GM23338 (cell line): ENCODE measurements around the gene PRR36. TPM values are rescaled to one million over a fixed set of nuclear protein-coding genes. Genes with fewer than 3 reads are reported as not detected.

Experiments used
- ATAC-seq: fragments of 200-7000 bp; cut with Tn5 transposase; 3 replicates; pipeline ENCODE4 v1.9.1; 2020
- DNase-seq: peaks from one replicate; pipeline ENCODE4 v3.0.0-alpha.2; 2015; ENCODE audit warnings: low spot score
- H2AFZ ChIP-seq: fragments of 200-600 bp; sonication (generic); 2 replicates; pipeline ENCODE4 v1.8.0; 2016; ENCODE audit warnings: antibody characterized with exemption, mild to moderate bottlenecking, moderate library complexity
- H3F3A ChIP-seq: fragments of 200-600 bp; sonication (generic); replicated peaks from 2 replicates; pipeline ENCODE4 v1.8.0; 2017; ENCODE audit warnings: antibody characterized with exemption, mixed run types, low read depth
- H3K27ac ChIP-seq: fragments of 200-600 bp; sonication (generic); 2 replicates; pipeline ENCODE4 v1.6.1; 2016; ENCODE audit warnings: low read depth
- H3K27me3 ChIP-seq: fragments of 200-600 bp; sonication (generic); 2 replicates; pipeline ENCODE4 v1.8.0; 2016; ENCODE audit warnings: mild to moderate bottlenecking, mixed run types, moderate library complexity; ENCODE audit not compliant: insufficient read depth
- H3K36me3 ChIP-seq: fragments of 200-600 bp; sonication (generic); 2 replicates; pipeline ENCODE4 v1.8.0; 2016; ENCODE audit warnings: mild to moderate bottlenecking; ENCODE audit not compliant: insufficient read depth
- H3K4me1 ChIP-seq: fragments of 200-600 bp; sonication (generic); 2 replicates; pipeline ENCODE4 v1.8.0; 2016; ENCODE audit warnings: mild to moderate bottlenecking, moderate library complexity; ENCODE audit not compliant: insufficient read depth
- H3K4me2 ChIP-seq: fragments of 200-600 bp; sonication (generic); 2 replicates; pipeline ENCODE4 v1.7.1; 2017; ENCODE audit warnings: mixed run types
- H3K4me3 ChIP-seq: fragments of 200-600 bp; sonication (generic); 2 replicates; pipeline ENCODE4 v1.6.1; 2016; ENCODE audit warnings: mixed run types
- H3K79me2 ChIP-seq: fragments of 200-600 bp; sonication (generic); replicated peaks from 2 replicates; pipeline ENCODE4 v1.8.0; 2017; ENCODE audit warnings: mild to moderate bottlenecking; ENCODE audit not compliant: insufficient read depth
- H3K9me2 ChIP-seq: fragments of 200-600 bp; sonication (generic); 2 replicates; pipeline ENCODE4 v1.8.0; 2017; ENCODE audit not compliant: insufficient read depth
- H4K20me1 ChIP-seq: fragments of 200-600 bp; sonication (generic); replicated peaks from 2 replicates; pipeline ENCODE4 v1.8.0; 2017; ENCODE audit warnings: mild to moderate bottlenecking; ENCODE audit not compliant: insufficient read depth
- H3K27ac Mint-ChIP-seq: 2 replicates; pipeline ENCODE4 v1.8.0; 2020; ENCODE audit warnings: inconsistent platforms, mild to moderate bottlenecking, moderate library complexity, mixed read lengths
- H3K27me3 Mint-ChIP-seq: 3 replicates; pipeline ENCODE4 v1.8.0; 2022; ENCODE audit warnings: low read depth, mild to moderate bottlenecking, moderate library complexity, mixed read lengths, inconsistent platforms; ENCODE audit not compliant: insufficient read depth, poor library complexity
- H3K36me3 Mint-ChIP-seq: 3 replicates; pipeline ENCODE4 v1.8.0; 2021; ENCODE audit warnings: low read depth, mild to moderate bottlenecking, inconsistent platforms, moderate library complexity, mixed read lengths
- H3K4me1 Mint-ChIP-seq: 3 replicates; pipeline ENCODE4 v1.8.0; 2020; ENCODE audit warnings: mild to moderate bottlenecking, inconsistent platforms, mixed read lengths
- H3K4me3 Mint-ChIP-seq: 3 replicates; pipeline ENCODE4 v1.8.0; 2021; ENCODE audit warnings: moderate library complexity, mild to moderate bottlenecking, inconsistent platforms, mixed read lengths
- H3K9me3 Mint-ChIP-seq: 3 replicates; pipeline ENCODE4 v1.8.0; 2020; ENCODE audit warnings: moderate library complexity, mild to moderate bottlenecking, inconsistent platforms, mixed read lengths
- CREB1 ChIP-seq: fragments of 250-450 bp; sonication (Bioruptor Pico); IDR thresholded peaks from 2 replicates; pipeline ENCODE4 v1.5.0; 2020; ENCODE audit warnings: low read depth, mild to moderate bottlenecking, moderate library complexity
- CTCF ChIP-seq, 2 experiments: fragments of 200-600 bp in 1 of 2; sonication (generic) in 1 of 2; conservative IDR thresholded peaks; 2 replicates each; pipeline versions ENCODE4 v1.5.1 to v1.6.1; 2016 to 2017; ENCODE audit warnings: antibody characterized with exemption in 2 of 2, low read depth in 2 of 2, mild to moderate bottlenecking in 2 of 2, moderate library complexity in 1 of 2
- ETS1 ChIP-seq: IDR thresholded peaks from 2 replicates; pipeline ENCODE4 v1.6.1; 2016; ENCODE audit warnings: antibody characterized with exemption
- EZH2 ChIP-seq: fragments of 200-600 bp; sonication (generic); IDR thresholded peaks from one replicate; pipeline ENCODE4 v1.8.0; 2017; ENCODE audit warnings: antibody characterized with exemption, mild to moderate bottlenecking, low read depth; ENCODE audit not compliant: unreplicated experiment
- EZH2phosphoT487 ChIP-seq: fragments of 200-600 bp; sonication (generic); IDR thresholded peaks from one replicate; pipeline ENCODE4 v1.8.1; 2018; ENCODE audit warnings: antibody characterized with exemption; ENCODE audit not compliant: unreplicated experiment
- JUNB ChIP-seq: IDR thresholded peaks from one replicate; pipeline ENCODE4 v1.6.1; 2016; ENCODE audit warnings: antibody characterized with exemption; ENCODE audit not compliant: unreplicated experiment
- NANOG ChIP-seq: IDR thresholded peaks from 2 replicates; pipeline ENCODE4 v1.6.1; 2016; ENCODE audit warnings: antibody characterized with exemption, borderline replicate concordance
- POLR2AphosphoS5 ChIP-seq: IDR thresholded peaks from 2 replicates; pipeline ENCODE4 v1.6.1; 2016; ENCODE audit warnings: antibody characterized with exemption, low read depth
- REST ChIP-seq: IDR thresholded peaks from one replicate; pipeline ENCODE4 v1.6.1; 2018; ENCODE audit warnings: antibody characterized with exemption; ENCODE audit not compliant: unreplicated experiment
- STAT1 ChIP-seq: IDR thresholded peaks from one replicate; pipeline ENCODE4 v1.6.1; 2016; ENCODE audit warnings: antibody characterized with exemption; ENCODE audit not compliant: unreplicated experiment
- ZNF114 ChIP-seq: fragments of 250-450 bp; sonication (Bioruptor Pico); IDR thresholded peaks from 2 replicates; pipeline ENCODE4 v1.5.0; 2020; ENCODE audit warnings: mild to moderate bottlenecking, moderate library complexity
- ZNF331 ChIP-seq: fragments of 250-450 bp; sonication (Bioruptor Pico); IDR thresholded peaks from 2 replicates; pipeline ENCODE4 v1.5.0; 2020; ENCODE audit warnings: low read depth, mild to moderate bottlenecking, moderate library complexity
- ZNF462 ChIP-seq: fragments of 250-450 bp; sonication (Bioruptor Pico); IDR thresholded peaks from 2 replicates; pipeline ENCODE4 v1.5.0; 2020; ENCODE audit warnings: mild to moderate bottlenecking, moderate library complexity
- long read RNA-seq: library from polyadenylated mRNA; unstranded; transcript quantifications from one replicate; pipeline ENCODE4 v2.0.0, GENCODE V29; 2020; ENCODE audit not compliant: unreplicated experiment
- polyA plus RNA-seq: library from polyadenylated mRNA; unstranded; fragments of >200 nt; fragmentation: Nextera tagmentation; extraction: Ambion mirVana; gene quantifications from 2 replicates; pipeline ENCODE4 v1.2.1, GENCODE V29; 2016
- total RNA-seq: library from RNA; depleted of rRNA; stranded (reverse); fragments of >200 nt; shearing (Covaris generic); gene quantifications from 2 replicates; pipeline ENCODE4 v1.2.3, GENCODE V29; 2014; rRNA removed

The PRR36 gene
- total RNA-seq (12.1 and 17.6 TPM in 2 replicates), polyA plus RNA-seq (17.9 and 22.3 TPM in 2 replicates)
- long read RNA-seq, partial matches to known transcripts, result 0 of 3 reads
- long read RNA-seq, other reads (novel, unspliced or antisense), result 3 of 3 reads

- peak; percentile 56 for ATAC-seq
- Histone ChIP-seq H2AFZ (peak within 1 kb of the TSS; percentile 97), H3K79me2 (no peaks in the 10 kb centered on the region), H3K4me3 (peak within 1 kb of the TSS; percentile 81), H3K4me1 (peaks cover 13% of the 10 kb centered on the region; the same call in 1 of the 2 replicates), H3K36me3 (no peaks in the 10 kb centered on the region), H3K27ac (no peak within 1 kb of the TSS), H3F3A (peaks cover 12% of the 10 kb centered on the region; the same call in 1 of the 2 replicates), H3K4me2 (peak within 1 kb of the TSS; percentile 91), H3K27me3 (peaks cover 14% of the 10 kb centered on the region), H3K9me2 (no peaks in the 10 kb centered on the region), H4K20me1 (no peaks in the 10 kb centered on the region)
- peaks cover 33% of the 10 kb centered on the region for H3K27me3 Mint-ChIP-seq
- H3K9me3 Mint-ChIP-seq, result no peaks in the 10 kb centered on the region
- no peak for TF ChIP-seq STAT1
- TF ChIP-seq POLR2AphosphoS5, result peak; percentile 58
- no peak for TF ChIP-seq ETS1
- peak in 1 of 2 experiments; percentile 48; a peak in 2 of 4 replicates for TF ChIP-seq CTCF (conservative IDR thresholded peaks at IDR 0.05; ENCODE audit: low read depth in 2 of 2)
- no peak for TF ChIP-seq ZNF114 (CRISPR knock-in tag)
- TF ChIP-seq JUNB, result no peak
- no peak for TF ChIP-seq ZNF462
- TF ChIP-seq EZH2, result no peak
- TF ChIP-seq CREB1, result 0 out of 2 replicates have a peak, but pooled peaks have one; percentile 17
- TF ChIP-seq REST, result no peak
- TF ChIP-seq ZNF331 (CRISPR knock-in tag), result no peak
- TF ChIP-seq EZH2phosphoT487, result no peak
- TF ChIP-seq NANOG, result no peak
- peaks cover 18% of the 10 kb centered on the region for H3K4me1 Mint-ChIP-seq
- H3K4me3 Mint-ChIP-seq, result peak within 1 kb of the TSS; percentile 91
- peaks cover 5% of the 10 kb centered on the region; the same call in 2 of the 3 replicates for H3K36me3 Mint-ChIP-seq
- H3K27ac Mint-ChIP-seq, result peak within 1 kb of the TSS; percentile 83
- peak; percentile 91 for DNase-seq
Observed at GRCh38 chr19:7874076-7874896, at the start of gene PRR36. Gene PRR36, minus strand, starts transcription at chr19:7874390. Its CDS starts 701 bp downstream, at chr19:7873689.
